Osteocyte (in vitro differentiated cells): ENCODE data around the gene GNAZ. TPM values are rescaled to one million over a fixed set of nuclear protein-coding genes. Genes with fewer than 3 reads are reported as not detected.

Source experiments
- DNase-seq: peaks from one replicate; pipeline ENCODE4 v3.0.0; 2021; ENCODE audit warnings: mixed read lengths; ENCODE audit not compliant: unreplicated experiment; ENCODE audit errors: extremely low spot score
- H3K27ac Mint-ChIP-seq: one replicate; pipeline ENCODE4 v1.8.0; 2021; ENCODE audit warnings: mild to moderate bottlenecking, mixed read lengths; ENCODE audit not compliant: unreplicated experiment
- H3K27me3 Mint-ChIP-seq: one replicate; pipeline ENCODE4 v1.8.0; 2021; ENCODE audit warnings: mixed read lengths; ENCODE audit not compliant: unreplicated experiment
- H3K36me3 Mint-ChIP-seq: one replicate; pipeline ENCODE4 v1.8.0; 2021; ENCODE audit warnings: mixed read lengths; ENCODE audit not compliant: unreplicated experiment
- H3K4me1 Mint-ChIP-seq: one replicate; pipeline ENCODE4 v1.8.0; 2021; ENCODE audit warnings: mixed read lengths; ENCODE audit not compliant: unreplicated experiment
- H3K4me3 Mint-ChIP-seq: one replicate; pipeline ENCODE4 v1.8.0; 2021; ENCODE audit warnings: mild to moderate bottlenecking, moderate library complexity, mixed read lengths; ENCODE audit not compliant: unreplicated experiment
- H3K9me3 Mint-ChIP-seq: one replicate; pipeline ENCODE4 v1.8.0; 2021; ENCODE audit warnings: mixed read lengths; ENCODE audit not compliant: unreplicated experiment
- CTCF ChIP-seq: fragments of 200-600 bp; sonication (generic); IDR thresholded peaks from 2 replicates; pipeline ENCODE4 v1.5.0; 2021; ENCODE audit warnings: antibody characterized with exemption, mild to moderate bottlenecking, moderate library complexity
- total RNA-seq: library from RNA; stranded (reverse); gene quantifications from 2 replicates; pipeline ENCODE4 v1.2.1, GENCODE V29; 2021

GNAZ gene
- total RNA-seq, 1 donor from 2014 or later = 2.9 TPM

GRCh38 chr22:23163665-23164064 lies 93.3 kb downstream of the GNAZ start:
- no peaks in the 10 kb centered on the region for H3K9me3 Mint-ChIP-seq
- no peak overlapping the region for H3K4me3 Mint-ChIP-seq
- no peak overlapping the region for H3K27ac Mint-ChIP-seq
- TF ChIP-seq CTCF = no peak
- no peaks in the 10 kb centered on the region for H3K36me3 Mint-ChIP-seq
- DNase-seq = no peak
- H3K27me3 Mint-ChIP-seq = no peaks in the 10 kb centered on the region
- H3K4me1 Mint-ChIP-seq = no peaks in the 10 kb centered on the region

GRCh38 chr22:23164091-23164490 lies 93.8 kb downstream of the GNAZ start:
- H3K27ac Mint-ChIP-seq = no peak overlapping the region
- no peaks in the 10 kb centered on the region for H3K9me3 Mint-ChIP-seq
- DNase-seq = no peak
- no peaks in the 10 kb centered on the region for H3K36me3 Mint-ChIP-seq
- no peak for TF ChIP-seq CTCF
- no peaks in the 10 kb centered on the region for H3K27me3 Mint-ChIP-seq
- H3K4me3 Mint-ChIP-seq = no peak overlapping the region
- H3K4me1 Mint-ChIP-seq = no peaks in the 10 kb centered on the region

GRCh38 chr22:23166042-23166831 lies 95.9 kb downstream of the GNAZ start:
- H3K4me1 Mint-ChIP-seq = no peaks in the 10 kb centered on the region
- H3K27ac Mint-ChIP-seq = no peak overlapping the region
- H3K9me3 Mint-ChIP-seq = no peaks in the 10 kb centered on the region
- no peak for DNase-seq
- TF ChIP-seq CTCF = no peak
- H3K4me3 Mint-ChIP-seq = no peak overlapping the region
- H3K36me3 Mint-ChIP-seq = no peaks in the 10 kb centered on the region
- H3K27me3 Mint-ChIP-seq = no peaks in the 10 kb centered on the region

GRCh38 chr22:23166841-23167616 lies 96.7 kb downstream of the GNAZ start:
- Mint-ChIP-seq H3K4me3 (no peak overlapping the region), H3K4me1 (no peaks in the 10 kb centered on the region), H3K9me3 (no peaks in the 10 kb centered on the region), H3K27me3 (no peaks in the 10 kb centered on the region), H3K27ac (no peak overlapping the region), H3K36me3 (no peaks in the 10 kb centered on the region)
- no peak for TF ChIP-seq CTCF
- DNase-seq = no peak

- Mint-ChIP-seq H3K4me3 (no peak overlapping the region), H3K27ac (no peak overlapping the region), H3K4me1 (no peaks in the 10 kb centered on the region), H3K36me3 (no peaks in the 10 kb centered on the region), H3K27me3 (no peaks in the 10 kb centered on the region), H3K9me3 (no peaks in the 10 kb centered on the region)
- no peak for DNase-seq
- no peak for TF ChIP-seq CTCF
These were observed 98.2 kb downstream of the GNAZ start for GRCh38 chr22:23168391-23169042.
